Measurements from ENCODE around the gene WNT6. TPM values are rescaled to one million over a fixed set of nuclear protein-coding genes. Genes with fewer than 3 reads are reported as not detected.

Gene WNT6
- total and polyA plus RNA-seq, 2 of the 8 experiments (the other 6 are each of a cell fraction or from before 2014, with no cell fraction given): not detected

DNA sequence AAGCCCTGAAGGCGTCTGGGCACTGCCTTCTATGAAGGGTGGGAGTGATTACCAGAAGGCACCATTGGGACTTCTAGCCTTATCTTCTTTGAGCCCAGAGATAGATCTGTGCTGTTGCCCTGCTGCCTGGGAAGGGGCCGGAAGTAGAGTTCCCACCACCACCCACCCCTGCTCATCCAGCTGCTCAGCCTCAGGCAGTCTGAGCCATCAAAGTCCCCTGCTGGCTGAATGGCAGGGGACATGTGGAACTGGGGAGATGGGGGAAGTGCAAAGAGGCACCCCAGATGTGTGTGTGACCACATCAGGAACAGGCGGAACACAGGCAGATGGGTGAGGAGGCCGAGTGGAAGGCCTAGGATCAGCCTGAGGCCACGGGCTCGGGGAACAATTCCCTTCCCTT, 17.7 kb downstream of the WNT6 start:
- Histone ChIP-seq H3K4ac (replicated peaks; ENCODE audit: insufficient read length, low read depth, low read length) (no peak overlapping the region), H2BK20ac (ENCODE audit: low read length) (no peak overlapping the region), H3K9me3 (ENCODE audit: insufficient read depth in 2 of 2, low read depth in 1 of 2, low read length in 1 of 2) (no peaks in the 10 kb centered on the region; a peak in 1 of 4 replicates), H3K79me1 (ENCODE audit: low read depth, low read length) (no peaks in the 10 kb centered on the region; the same call in 1 of the 2 replicates), H2BK120ac (replicated peaks; ENCODE audit: low read depth, low read length) (no peak overlapping the region), H3K14ac (ENCODE audit: insufficient read length) (no peak overlapping the region), H3K9ac (replicated peaks in 1 of 4; ENCODE audit: extremely low read depth in 1 of 4, low read depth in 3 of 4, low read length in 3 of 4) (no peak overlapping the region), H3K27ac (ENCODE audit: low read depth, low read length) (no peak overlapping the region), H3K23ac (ENCODE audit: insufficient read length) (no peak overlapping the region), H3K27me3 (replicated peaks in 1 of 4; ENCODE audit: control insufficient read depth in 3 of 4, extremely low read depth in 1 of 4, insufficient read depth in 3 of 4, low read length in 3 of 4) (peaks cover 97 to 100% (median 99%) of the 10 kb centered on the region in 4 experiments), H3K23me2 (ENCODE audit: low read depth, low read length) (peaks cover 3% of the 10 kb centered on the region; the same call in 1 of the 2 replicates), H2BK12ac (ENCODE audit: low read depth, low read length) (no peak overlapping the region), H4K5ac (ENCODE audit: insufficient read length, low read depth, low read length) (no peak overlapping the region), H3K79me2 (ENCODE audit: control insufficient read depth in 1 of 2, insufficient read depth in 2 of 2, low read length in 2 of 2) (no peaks in the 10 kb centered on the region), H3K56ac (replicated peaks; ENCODE audit: insufficient read length, low read depth, low read length) (no peak overlapping the region), H3K4me3 (ENCODE audit: extremely low read depth in 1 of 4, insufficient read depth in 2 of 4, low read depth in 3 of 4, low read length in 4 of 4) (no peak overlapping the region), H3K36me3 (ENCODE audit: control insufficient read depth in 2 of 4, insufficient read depth in 4 of 4, low read length in 3 of 4) (peaks cover 0 to 7% (median 0%) of the 10 kb centered on the region in 4 experiments; a peak in 1 of 8 replicates), H2BK5ac (ENCODE audit: low read depth, low read length) (no peak overlapping the region), H2AK5ac (ENCODE audit: low read depth, low read length) (peak overlapping the region; percentile 72; the same call in 1 of the 2 replicates), H3K18ac (ENCODE audit: extremely low read depth, low read length) (no peak overlapping the region), H2BK15ac (ENCODE audit: low read length) (no peak overlapping the region), H3K4me2 (ENCODE audit: insufficient read depth in 1 of 2, low read depth in 2 of 2, low read length in 2 of 2) (no peak overlapping the region), H4K20me1 (replicated peaks in 1 of 2; ENCODE audit: control insufficient read depth in 1 of 2, insufficient read depth in 2 of 2, low read length in 2 of 2) (peaks cover 11 to 36% of the 10 kb centered on the region in 2 experiments), H3K4me1 (replicated peaks in 1 of 4; ENCODE audit: control insufficient read depth in 3 of 4, insufficient read depth in 4 of 4, low read length in 3 of 4) (peaks cover 0 to 38% (median 26%) of the 10 kb centered on the region in 4 experiments; a peak in 6 of 7 replicates), H2AFZ (ENCODE audit: low read length) (no peak overlapping the region), H4K91ac (replicated peaks; ENCODE audit: insufficient read length, low read length) (no peak overlapping the region), H4K8ac (ENCODE audit: extremely low read depth, insufficient read depth, low read length) (no peak overlapping the region; the same call in 1 of the 2 replicates)
- DNase-seq (ENCODE audit: low read depth in 1 of 2, low spot score in 2 of 2): no peak
- ChIA-PET CTCF (ENCODE audit: partially characterized antibody) (interaction anchor here (1.1 to 21.8 kb wide), 22 partner anchors 9 to 239 kb away, joined by 3 to 783 read pairs (median 13); partner anchors contain the start of genes CRYBA2, FEV and WNT6), POLR2A (ENCODE audit: partially characterized antibody) (interaction anchor here (1.2 to 2.2 kb wide), 5 partner anchors 14 to 118 kb away, joined by 3 to 9 read pairs (median 3); no protein-coding TSS in a partner anchor)
- WGBS, 2 experiments (ENCODE audit: extremely low coverage in 1 of 2, insufficient coverage in 1 of 2, insufficient read length in 1 of 2, insufficient replicate concordance in 2 of 2, low coverage in 1 of 2, low lambda C conversion rate in 2 of 2, missing lambda C conversion rate in 1 of 2): 66% methylated on average over 6 of the region's 6 CpGs; no CpG with 5 or more reads in 1 of the 2 experiments
- no peak for FAIRE-seq
- TF ChIP-seq SP2 (IDR thresholded peaks at IDR 0.05; ENCODE audit: low read length) (no peak), GTF2F1 (IDR thresholded peaks at IDR 0.05; ENCODE audit: borderline replicate concordance, low read depth, low read length) (no peak), CREB1 (IDR thresholded peaks at IDR 0.05) (no peak), TBP (IDR thresholded peaks at IDR 0.05; ENCODE audit: low read depth, low read length) (no peak), EP300 (IDR thresholded peaks at IDR 0.05; ENCODE audit: borderline replicate concordance in 1 of 2, low read depth in 2 of 2, low read length in 2 of 2) (no peak), NRF1 (IDR thresholded peaks at IDR 0.05; ENCODE audit: low read depth, low read length) (no peak), RBBP5 (IDR thresholded peaks at IDR 0.05; ENCODE audit: borderline replicate concordance, low read depth, low read length) (no peak), EZH2 (IDR thresholded peaks at IDR 0.05; ENCODE audit: low read depth, low read length, severe bottlenecking) (no peak), CTBP2 (IDR thresholded peaks at IDR 0.05; ENCODE audit: borderline replicate concordance, insufficient read depth, insufficient read length, low read length) (no peak), CHD1 (IDR thresholded peaks at IDR 0.05; ENCODE audit: low read depth, low read length) (no peak), CHD2 (IDR thresholded peaks at IDR 0.05; ENCODE audit: low read length) (no peak), CEBPB (IDR thresholded peaks at IDR 0.05; ENCODE audit: low read depth, low read length) (no peak)
